HK-2 (cell line): Measurements from ENCODE around the gene BTG2.

Experiments used
- DNase-seq: peaks from one replicate; pipeline ENCODE4 v3.0.0-alpha.2; 2018; ENCODE audit not compliant: unreplicated experiment

The BTG2 gene

GRCh38 chr1:203316626-203317093 lies 11.3 kb downstream of the BTG2 start:
- no peak for DNase-seq

- DNase-seq = no peak
These were observed 12.3 kb downstream of the BTG2 start for GRCh38 chr1:203317429-203318228.

- no peak for DNase-seq
These were observed 12.9 kb downstream of the BTG2 start for GRCh38 chr1:203318229-203318517.

GRCh38 chr1:203320591-203321272 lies 15.4 kb downstream of the BTG2 start:
- DNase-seq = no peak

GRCh38 chr1:203321273-203322052 lies 16.1 kb downstream of the BTG2 start:
- DNase-seq = no peak

DNA sequence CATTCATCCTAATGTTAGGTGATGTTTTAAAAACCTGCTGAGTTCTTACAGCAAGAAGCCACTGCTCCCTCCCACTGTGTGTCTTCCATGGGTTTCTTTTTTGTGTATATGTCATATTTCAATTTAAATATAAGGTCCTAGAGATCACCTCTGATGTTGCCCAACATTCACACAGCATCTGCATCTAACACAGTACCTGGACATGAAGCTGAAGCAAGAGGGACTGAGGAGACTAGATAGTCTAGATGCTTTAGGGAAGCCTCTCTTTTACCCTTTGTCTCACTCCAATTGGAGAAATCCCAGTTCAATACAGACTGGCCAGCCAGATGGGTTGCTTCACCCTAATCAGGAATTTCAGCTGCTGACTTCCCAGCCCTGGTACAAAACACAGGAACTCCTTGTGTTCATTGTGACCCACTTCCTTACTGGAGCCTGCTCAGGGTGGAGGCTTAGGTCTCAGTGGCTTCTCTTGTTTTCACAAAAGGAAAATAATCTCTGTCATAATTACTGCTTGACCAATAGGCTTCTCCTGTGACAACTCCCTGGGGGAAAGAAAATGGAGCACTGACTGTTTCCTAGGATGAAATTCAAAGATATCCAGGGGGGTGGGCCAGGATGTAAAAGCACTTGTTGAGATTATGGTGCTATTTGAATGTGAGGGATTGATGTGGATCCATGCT lies 17.3 kb downstream of the BTG2 start:
- no peak for DNase-seq

DNA sequence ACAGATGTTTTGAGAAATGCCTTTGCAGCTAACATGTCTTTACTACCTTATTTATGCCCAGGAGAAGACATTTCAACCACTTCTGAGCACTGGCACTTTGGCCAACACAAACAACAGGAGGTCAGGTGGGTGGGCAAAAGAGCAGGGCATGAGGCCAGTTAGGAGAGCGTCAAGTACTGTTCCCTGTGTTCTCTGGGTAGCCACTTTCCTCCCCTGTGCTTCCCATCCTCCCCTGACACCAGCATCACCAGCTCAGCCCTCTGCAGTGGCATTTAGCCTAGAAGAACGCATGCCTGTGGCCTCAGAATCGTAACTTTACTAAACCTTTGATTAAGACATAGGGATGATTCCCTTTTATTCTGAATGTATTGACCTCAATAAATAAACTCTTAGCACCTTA lies 18.3 kb downstream of the BTG2 start:
- DNase-seq = no peak

- DNase-seq = no peak
These were observed 19.0 kb downstream of the BTG2 start for GRCh38 chr1:203324105-203325025.

- DNase-seq = no peak
These were observed 19.7 kb downstream of the BTG2 start for GRCh38 chr1:203325026-203325417.

DNA sequence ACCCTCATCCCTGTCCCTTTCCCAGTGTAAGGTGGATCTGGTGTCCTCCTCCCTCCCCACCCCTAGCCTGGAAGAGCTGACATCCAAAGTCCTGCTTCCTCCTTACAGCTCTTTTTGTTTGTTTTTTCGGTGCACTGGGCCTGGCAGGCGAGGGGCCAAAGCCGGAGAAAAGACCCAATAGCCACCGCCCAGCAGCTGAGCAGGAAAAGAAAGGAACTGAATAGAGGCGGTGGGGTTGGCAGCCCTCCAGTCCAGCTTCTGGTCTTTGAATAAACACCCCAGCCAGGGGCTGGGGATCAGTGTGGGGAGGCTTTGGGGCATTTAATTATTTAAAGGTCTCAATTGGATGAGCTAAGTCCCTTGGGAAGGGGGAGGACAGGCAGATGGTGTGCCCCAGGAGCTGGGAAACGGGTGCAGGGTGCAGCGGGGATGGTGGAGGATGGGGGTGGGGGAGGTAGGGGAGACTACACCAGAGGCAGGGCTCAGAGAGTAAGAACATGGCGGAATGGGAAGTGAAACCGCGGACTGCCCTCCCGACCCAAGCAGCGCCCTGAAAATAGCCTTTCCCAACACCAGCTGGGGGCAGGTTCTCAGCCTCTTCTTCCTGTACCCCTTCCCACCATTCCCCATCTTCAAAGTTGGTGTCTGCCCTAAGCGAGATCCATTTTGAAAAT lies 20.2 kb downstream of the BTG2 start:
- no peak for DNase-seq

GRCh38 chr1:203326830-203327683 lies 21.7 kb downstream of the BTG2 start:
- peak; percentile 96 for DNase-seq

- DNase-seq = no peak
These were observed 22.6 kb downstream of the BTG2 start for GRCh38 chr1:203327684-203328457.

GRCh38 chr1:203328714-203329122 lies 23.4 kb downstream of the BTG2 start:
- no peak for DNase-seq

- no peak for DNase-seq
These were observed 25.9 kb downstream of the BTG2 start for GRCh38 chr1:203331224-203331623.

- DNase-seq = no peak
These were observed 30.2 kb downstream of the BTG2 start for GRCh38 chr1:203335503-203335902.

DNA sequence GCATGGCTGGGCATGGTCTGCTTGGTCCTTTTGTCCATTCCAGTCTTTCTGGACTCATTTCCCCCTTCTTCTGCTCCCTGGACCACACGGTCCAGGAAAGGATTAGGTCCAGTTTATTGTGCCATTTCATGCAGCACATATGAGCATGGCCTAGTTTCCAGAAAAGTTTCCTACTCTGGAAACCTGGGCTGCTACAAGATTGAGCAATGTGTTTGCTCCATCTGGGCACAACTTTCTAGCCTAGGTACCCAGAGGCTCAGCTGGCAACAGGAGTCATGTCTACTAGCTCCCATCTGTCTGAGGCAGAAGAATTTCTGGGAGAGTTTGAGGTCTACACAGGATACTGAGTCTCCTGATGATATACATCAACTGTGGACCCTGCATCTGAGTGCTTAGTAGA lies 30.8 kb downstream of the BTG2 start:
- no peak for DNase-seq

- peak; percentile 46 for DNase-seq
These were observed 33.2 kb downstream of the BTG2 start for GRCh38 chr1:203338335-203339036.
